ENCODE measurements around the gene ANK3. TPM values are rescaled to one million over a fixed set of nuclear protein-coding genes. Genes with fewer than 3 reads are reported as not detected.
A peak's percentile ranks its signal among the peaks of the same experiment; 100 is the strongest.

Gene ANK3
- total RNA-seq, 1 experiment from 2014 or later, result 32.0 TPM

DNA sequence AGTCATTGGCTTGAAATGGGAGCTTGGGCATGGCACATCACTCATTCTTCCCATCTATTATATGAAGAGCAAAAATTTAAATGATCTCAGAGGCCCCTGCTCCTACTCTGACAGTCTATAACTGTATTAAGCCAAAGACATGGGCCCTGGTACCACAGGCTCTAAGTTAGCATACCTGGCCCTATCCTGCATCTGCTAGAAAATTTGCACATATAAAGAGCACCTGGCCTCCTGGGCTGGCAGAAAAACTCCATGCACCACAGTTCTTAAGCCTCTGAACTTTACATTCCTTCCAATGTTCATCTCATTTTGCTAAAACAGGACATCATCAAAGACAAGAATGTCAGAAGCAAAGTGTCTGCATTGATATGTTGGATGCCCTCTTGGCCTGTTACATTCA is 29.6 kb upstream of the ANK3 start:
- H4K20me1 ChIP-seq (ENCODE audit: insufficient read depth), result no peaks in the 10 kb centered on the region
- peaks cover 20% of the 10 kb centered on the region; the same call in 1 of the 2 replicates for H3F3A ChIP-seq (ENCODE audit: insufficient read depth, low read depth)
- TF ChIP-seq, protein P1, sequence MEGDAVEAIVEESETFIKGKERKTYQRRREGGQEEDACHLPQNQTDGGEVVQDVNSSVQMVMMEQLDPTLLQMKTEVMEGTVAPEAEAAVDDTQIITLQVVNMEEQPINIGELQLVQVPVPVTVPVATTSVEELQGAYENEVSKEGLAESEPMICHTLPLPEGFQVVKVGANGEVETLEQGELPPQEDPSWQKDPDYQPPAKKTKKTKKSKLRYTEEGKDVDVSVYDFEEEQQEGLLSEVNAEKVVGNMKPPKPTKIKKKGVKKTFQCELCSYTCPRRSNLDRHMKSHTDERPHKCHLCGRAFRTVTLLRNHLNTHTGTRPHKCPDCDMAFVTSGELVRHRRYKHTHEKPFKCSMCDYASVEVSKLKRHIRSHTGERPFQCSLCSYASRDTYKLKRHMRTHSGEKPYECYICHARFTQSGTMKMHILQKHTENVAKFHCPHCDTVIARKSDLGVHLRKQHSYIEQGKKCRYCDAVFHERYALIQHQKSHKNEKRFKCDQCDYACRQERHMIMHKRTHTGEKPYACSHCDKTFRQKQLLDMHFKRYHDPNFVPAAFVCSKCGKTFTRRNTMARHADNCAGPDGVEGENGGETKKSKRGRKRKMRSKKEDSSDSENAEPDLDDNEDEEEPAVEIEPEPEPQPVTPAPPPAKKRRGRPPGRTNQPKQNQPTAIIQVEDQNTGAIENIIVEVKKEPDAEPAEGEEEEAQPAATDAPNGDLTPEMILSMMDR (conservative IDR thresholded peaks at IDR 0.05), result no peak
- TF ChIP-seq EZH2 (IDR thresholded peaks at IDR 0.05; ENCODE audit: low read depth), result no peak
- no peak overlapping the region for H3K4me2 ChIP-seq
- intact Hi-C loops (cut with micrococcal nuclease; ENCODE audit: unreplicated experiment), result no loop called here
- H3K27ac ChIP-seq, result no peak overlapping the region
- no peak overlapping the region for H2AFZ ChIP-seq
- H3K9me3 ChIP-seq (ENCODE audit: insufficient read depth, low read depth), result no peaks in the 10 kb centered on the region
- no peaks in the 10 kb centered on the region for H3K27me3 ChIP-seq (ENCODE audit: insufficient read depth, low read depth)
- no peaks in the 10 kb centered on the region for H3K36me3 ChIP-seq (ENCODE audit: low read depth)
- no peaks in the 10 kb centered on the region for H3K79me2 ChIP-seq (ENCODE audit: low read depth)
- peaks cover 45% of the 10 kb centered on the region for H3K4me1 ChIP-seq (replicated peaks; ENCODE audit: insufficient read depth)
- H3K9me2 ChIP-seq (ENCODE audit: insufficient read depth), result no peaks in the 10 kb centered on the region
- H3K4me3 ChIP-seq, result no peak overlapping the region
- no peak for DNase-seq
- BruUV-seq (replicated peaks), result no TSS peak
- POLR2A ChIA-PET (ENCODE audit: unreplicated experiment), result interaction anchor here (0.6 kb wide), 1 partner anchor 181 kb away, joined by 3 read pairs; no protein-coding TSS in a partner anchor
- CTCF ChIA-PET, result no interaction called here

DNA sequence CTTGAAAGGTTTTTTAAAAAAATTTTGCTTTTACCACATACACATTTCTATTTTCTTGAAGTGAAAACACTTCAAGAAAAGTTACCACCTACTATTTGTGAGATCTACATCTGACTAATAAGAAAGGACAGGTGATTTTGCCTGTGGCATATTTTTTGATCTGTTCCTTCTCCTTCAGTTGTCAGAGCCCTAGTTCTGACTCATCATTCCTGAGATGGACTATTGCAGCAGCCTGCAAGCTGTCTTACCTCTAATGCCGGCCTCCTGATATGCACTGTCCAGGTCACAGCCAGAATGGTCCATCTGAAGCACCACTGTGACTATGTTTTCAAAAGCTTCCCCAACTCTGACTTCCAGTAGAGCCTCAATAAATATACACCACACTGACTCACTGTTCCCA is 28.2 kb upstream of the ANK3 start:
- no TSS peak for BruUV-seq (replicated peaks)
- DNase-seq, result peak; percentile 16 to 77
- Histone ChIP-seq H3K27me3 (ENCODE audit: insufficient read depth, low read depth) (no peaks in the 10 kb centered on the region), H3K4me3 (no peak overlapping the region), H3F3A (ENCODE audit: insufficient read depth, low read depth) (peaks cover 32% of the 10 kb centered on the region), H4K20me1 (ENCODE audit: insufficient read depth) (no peaks in the 10 kb centered on the region), H3K27ac (peak overlapping the region; percentile 9; the same call in 1 of the 2 replicates), H3K4me1 (replicated peaks; ENCODE audit: insufficient read depth) (peaks cover 50% of the 10 kb centered on the region), H3K36me3 (ENCODE audit: low read depth) (no peaks in the 10 kb centered on the region), H3K79me2 (ENCODE audit: low read depth) (no peaks in the 10 kb centered on the region), H3K4me2 (no peak overlapping the region; the same call in 1 of the 2 replicates), H2AFZ (no peak overlapping the region), H3K9me3 (ENCODE audit: insufficient read depth, low read depth) (no peaks in the 10 kb centered on the region), H3K9me2 (ENCODE audit: insufficient read depth) (no peaks in the 10 kb centered on the region)
- no peak for TF ChIP-seq EZH2 (IDR thresholded peaks at IDR 0.05; ENCODE audit: low read depth)
- TF ChIP-seq, protein P1 (conservative IDR thresholded peaks at IDR 0.05), result no peak
- POLR2A ChIA-PET (ENCODE audit: unreplicated experiment), result no interaction called here
- intact Hi-C loops (cut with micrococcal nuclease; ENCODE audit: unreplicated experiment), result no loop called here
- CTCF ChIA-PET, result no interaction called here

DNA sequence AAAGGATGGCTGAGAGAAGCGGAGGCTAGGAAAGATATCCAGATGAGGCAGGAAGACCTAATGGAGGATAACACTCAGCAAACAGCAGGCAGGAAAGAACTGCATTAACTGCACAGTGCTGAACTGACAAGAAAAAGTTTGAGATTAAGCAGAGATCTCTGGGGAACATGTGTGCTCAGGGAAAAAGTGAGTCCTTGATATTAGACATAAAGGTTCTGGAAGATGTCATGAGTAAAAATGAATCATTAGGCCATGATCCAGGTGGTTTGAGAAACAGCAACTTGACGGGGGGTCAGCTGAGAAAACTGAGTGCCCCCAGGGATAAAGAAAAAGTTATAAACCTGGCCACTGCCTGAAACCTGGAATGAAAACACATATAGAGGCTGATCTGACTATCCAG is 27.3 kb upstream of the ANK3 start:
- BruUV-seq (replicated peaks), result no TSS peak
- H3K79me2 ChIP-seq (ENCODE audit: low read depth), result no peaks in the 10 kb centered on the region
- H3K4me1 ChIP-seq (replicated peaks; ENCODE audit: insufficient read depth), result peaks cover 56% of the 10 kb centered on the region
- DNase-seq, result no peak
- TF ChIP-seq, protein P1 (conservative IDR thresholded peaks at IDR 0.05), result no peak
- TF ChIP-seq EZH2 (IDR thresholded peaks at IDR 0.05; ENCODE audit: low read depth), result no peak
- H2AFZ ChIP-seq, result no peak overlapping the region
- H3K27me3 ChIP-seq (ENCODE audit: insufficient read depth, low read depth), result no peaks in the 10 kb centered on the region
- no peak overlapping the region for H3K4me3 ChIP-seq
- ChIA-PET CTCF (no interaction called here), POLR2A (ENCODE audit: unreplicated experiment) (no interaction called here)
- no peak overlapping the region for H3K4me2 ChIP-seq
- H3K27ac ChIP-seq, result no peak overlapping the region
- no peaks in the 10 kb centered on the region for H3K9me3 ChIP-seq (ENCODE audit: insufficient read depth, low read depth)
- no peaks in the 10 kb centered on the region for H4K20me1 ChIP-seq (ENCODE audit: insufficient read depth)
- no peaks in the 10 kb centered on the region for H3K36me3 ChIP-seq (ENCODE audit: low read depth)
- intact Hi-C loops (cut with micrococcal nuclease; ENCODE audit: unreplicated experiment), result no loop called here
- peaks cover 37% of the 10 kb centered on the region for H3F3A ChIP-seq (ENCODE audit: insufficient read depth, low read depth)
- H3K9me2 ChIP-seq (ENCODE audit: insufficient read depth), result no peaks in the 10 kb centered on the region
